Parietal lobe (tissue), 2 donors: ENCODE data around the gene CALU. TPM values are rescaled to one million over a fixed set of nuclear protein-coding genes. Genes with fewer than 3 reads are reported as not detected.

ENCODE experiments used
- small RNA-seq: library from RNA; depleted of rRNA; stranded (forward); fragments of <200 nt; gene quantifications from one replicate; pipeline ENCODE3, GENCODE V24; 2014; ENCODE audit warnings: low replicate concordance
- total RNA-seq: library from RNA; depleted of rRNA; stranded (reverse); fragments of >200 nt; gene quantifications from one replicate; pipeline ENCODE4 v1.2.3, GENCODE V29; 2014

CALU gene
- total RNA-seq, result 49.5 TPM

DNA sequence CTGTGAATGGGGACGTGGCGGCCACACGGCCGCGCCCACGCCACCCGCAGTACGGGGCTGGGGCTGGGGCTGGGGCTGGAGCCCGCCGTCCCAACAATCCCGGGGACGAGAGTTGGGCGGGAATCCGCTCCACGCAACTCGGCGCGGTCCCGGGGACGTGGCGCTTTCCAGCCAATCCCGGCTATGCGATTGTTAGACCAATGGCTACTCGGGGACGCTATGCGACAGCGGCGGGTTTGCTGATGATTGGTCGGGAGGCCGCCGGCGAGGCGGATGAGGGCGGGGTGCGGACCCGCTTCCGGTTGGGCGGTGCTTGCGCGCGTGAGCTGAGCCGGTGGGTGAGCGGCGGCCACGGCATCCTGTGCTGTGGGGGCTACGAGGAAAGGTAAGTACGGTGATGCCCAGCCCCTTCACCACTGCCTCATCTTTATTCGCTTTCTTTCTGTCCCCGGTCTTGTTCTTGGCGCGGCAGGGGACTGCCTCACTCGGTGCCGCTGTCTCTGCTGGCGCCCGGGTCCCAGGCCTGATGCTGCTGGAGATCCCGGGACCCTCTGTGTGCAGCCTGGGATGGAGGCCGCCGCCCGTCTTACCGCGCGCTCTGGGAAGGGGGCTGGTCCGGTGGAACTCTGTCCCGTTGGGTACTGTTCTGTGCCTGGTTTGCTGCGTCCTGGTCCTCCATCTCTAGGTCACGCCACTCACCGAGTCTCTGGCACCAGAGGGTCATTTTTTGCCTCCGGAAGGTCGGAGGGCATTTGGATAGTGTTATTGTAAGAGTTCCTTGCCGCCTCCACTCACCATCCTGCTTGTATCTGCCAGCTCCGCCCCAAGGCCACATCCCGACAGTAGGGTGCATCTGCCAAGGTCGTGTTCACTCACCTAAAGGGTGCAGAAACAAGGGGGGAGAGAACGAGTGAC, at the start of gene CALU:
CALU (plus strand) TSS at position 312 of the 915 bp plus-strand sequence. CDS start 9,225 bp downstream, outside the sequence.

DNA sequence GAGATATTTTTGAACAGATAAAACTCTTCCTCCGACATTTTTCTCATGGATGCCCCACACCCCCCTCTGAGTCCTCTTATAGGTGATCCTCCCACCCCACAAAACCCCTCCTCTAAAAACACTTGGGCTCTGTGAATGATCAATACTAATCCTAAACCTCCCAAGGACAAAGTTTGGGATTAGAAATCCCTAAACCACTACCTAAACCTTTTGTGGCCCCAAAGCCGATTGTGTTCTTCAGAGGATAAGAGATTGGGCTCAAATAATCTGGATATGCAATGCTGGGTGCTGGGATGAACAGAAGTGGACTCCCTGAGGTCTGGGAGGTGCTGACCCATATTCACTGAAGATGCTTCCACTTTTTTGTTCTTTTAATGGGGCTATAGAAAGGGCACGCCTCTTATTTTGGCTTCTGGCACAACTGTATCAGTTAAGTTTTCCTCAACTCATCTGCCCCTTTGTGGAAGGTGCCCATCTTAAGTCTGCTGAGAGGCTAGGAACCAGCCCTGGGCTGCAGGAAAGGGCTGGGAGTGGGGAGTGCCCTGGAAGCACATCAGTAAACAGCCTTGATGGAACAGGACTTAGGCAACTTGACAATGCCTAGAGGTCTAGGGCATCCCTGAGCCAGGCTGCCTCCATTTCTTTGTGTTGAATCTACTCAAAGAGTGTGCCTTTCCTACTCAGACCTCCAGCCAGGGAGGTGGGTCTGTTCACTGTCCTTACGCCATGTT, 36.8 kb downstream of the CALU start, which contains the start of gene OPN1SW:
OPN1SW (minus strand) TSS at position 51 of the 731 bp plus-strand sequence; CDS start at position 38, 13 bp downstream.

GRCh38 chr7:128791121-128791971, 52.2 kb downstream of the CALU start, which contains the start of gene CCDC136:
Gene CCDC136 (plus strand): TSS chr7:128791968. CDS start chr7:128792412, 444 bp downstream.

Small RNAs within 50 kb of the gene (small RNA-seq; reads per million reads assigned to genes)
- gene RN7SL81P (not detected), gene RNA5SP242 (1.7 reads per million, percentile 79 among the genes with 10 or more reads in this experiment), gene RNA5SP243 (0.09 reads per million)

Other genes starting within 250 kb of the CALU start
- gene GARIN1A, start 67.1 kb upstream of the CALU start, total RNA-seq, result 3.4 TPM
- gene OPN1SW, start 36.4 kb downstream of the CALU start, total RNA-seq, result not detected
- gene CCDC136, start 52.6 kb downstream of the CALU start, total RNA-seq, result 141 TPM
- 4.1 TPM for gene FLNC, start 91.0 kb downstream of the CALU start, total RNA-seq
- 86.4 TPM for gene ATP6V1F, start 123.5 kb downstream of the CALU start, total RNA-seq
- 1.3 TPM for gene KCP, start 171.3 kb downstream of the CALU start, total RNA-seq
- gene IRF5, start 198.6 kb downstream of the CALU start, total RNA-seq, result 1.3 TPM